ENCODE results near the gene CEP85L. TPM values are rescaled to one million over a fixed set of nuclear protein-coding genes. Genes with fewer than 3 reads are reported as not detected.

CEP85L gene
- total RNA-seq, 4 donors from 2014 or later = 10.5 to 42.9 (median 17.1) TPM

DNA sequence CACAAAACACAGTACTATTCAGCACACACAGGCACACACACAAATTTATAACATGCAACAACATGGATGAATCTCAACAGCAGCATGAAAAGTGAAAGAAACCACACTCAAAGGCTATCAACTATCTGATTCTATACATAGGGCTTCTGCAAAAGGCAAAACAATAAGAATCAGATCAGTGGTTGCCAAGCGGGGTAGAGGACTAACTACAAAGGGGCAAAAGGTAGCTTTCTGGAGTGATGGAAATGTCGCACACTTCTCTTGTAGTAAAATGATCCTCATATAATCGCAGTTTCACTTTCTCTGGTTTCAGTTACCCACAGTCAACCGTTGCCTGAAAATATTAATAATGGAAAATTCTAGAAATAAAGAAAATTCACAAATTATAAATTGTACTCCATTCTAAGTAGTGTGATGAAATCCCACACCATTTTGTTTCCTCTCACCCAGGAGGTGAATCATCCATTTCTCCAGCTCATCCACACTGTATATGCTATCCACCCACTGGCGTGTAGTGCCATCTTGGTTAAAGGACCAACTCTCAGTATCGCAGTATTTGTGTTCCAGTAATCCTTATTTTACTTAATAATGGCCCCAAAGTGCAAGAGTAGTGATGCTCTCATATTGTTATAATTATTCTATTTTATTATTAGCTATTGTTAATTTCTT lies 116.1 kb downstream of the CEP85L start:
- Histone ChIP-seq H3K27me3 (no peaks in the 10 kb centered on the region), H3K27ac (no peak overlapping the region), H3K4me1 (no peaks in the 10 kb centered on the region), H3K4me3 (replicated peaks in 1 of 3) (no peak overlapping the region), H3K36me3 (no peaks in the 10 kb centered on the region), H3K9me3 (no peaks in the 10 kb centered on the region)
- DNase-seq = no peak
- TF ChIP-seq, protein P1, sequence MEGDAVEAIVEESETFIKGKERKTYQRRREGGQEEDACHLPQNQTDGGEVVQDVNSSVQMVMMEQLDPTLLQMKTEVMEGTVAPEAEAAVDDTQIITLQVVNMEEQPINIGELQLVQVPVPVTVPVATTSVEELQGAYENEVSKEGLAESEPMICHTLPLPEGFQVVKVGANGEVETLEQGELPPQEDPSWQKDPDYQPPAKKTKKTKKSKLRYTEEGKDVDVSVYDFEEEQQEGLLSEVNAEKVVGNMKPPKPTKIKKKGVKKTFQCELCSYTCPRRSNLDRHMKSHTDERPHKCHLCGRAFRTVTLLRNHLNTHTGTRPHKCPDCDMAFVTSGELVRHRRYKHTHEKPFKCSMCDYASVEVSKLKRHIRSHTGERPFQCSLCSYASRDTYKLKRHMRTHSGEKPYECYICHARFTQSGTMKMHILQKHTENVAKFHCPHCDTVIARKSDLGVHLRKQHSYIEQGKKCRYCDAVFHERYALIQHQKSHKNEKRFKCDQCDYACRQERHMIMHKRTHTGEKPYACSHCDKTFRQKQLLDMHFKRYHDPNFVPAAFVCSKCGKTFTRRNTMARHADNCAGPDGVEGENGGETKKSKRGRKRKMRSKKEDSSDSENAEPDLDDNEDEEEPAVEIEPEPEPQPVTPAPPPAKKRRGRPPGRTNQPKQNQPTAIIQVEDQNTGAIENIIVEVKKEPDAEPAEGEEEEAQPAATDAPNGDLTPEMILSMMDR (IDR thresholded peaks at IDR 0.05) = no peak
- no peak for TF ChIP-seq POLR2A (IDR thresholded peaks at IDR 0.05)
- intact Hi-C loops (cut with DNase I) = no loop called here
- WGBS, 2 donors = 94 to 97% methylated on average over 6 of the region's 6 CpGs

DNA sequence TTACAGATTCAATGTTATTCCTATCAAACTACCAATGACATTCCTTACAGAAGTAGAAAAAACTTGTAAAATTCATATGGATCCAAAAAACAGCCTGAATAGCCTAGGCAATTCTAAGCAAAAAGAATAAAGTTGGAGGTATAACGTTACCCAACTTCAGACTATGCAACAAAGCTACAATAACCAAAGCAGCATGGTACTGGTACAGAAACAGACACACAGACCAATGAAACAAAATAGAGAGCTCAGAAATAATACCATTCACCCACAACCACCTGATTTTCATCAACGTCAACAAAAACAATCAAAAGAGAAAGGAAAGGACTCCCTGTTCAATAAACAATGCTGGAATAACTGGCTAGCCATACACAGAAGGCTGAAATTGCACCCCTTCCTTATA lies 120.4 kb downstream of the CEP85L start:
- Histone ChIP-seq H3K9me3 (no peaks in the 10 kb centered on the region), H3K27ac (no peak overlapping the region), H3K4me1 (no peaks in the 10 kb centered on the region), H3K36me3 (no peaks in the 10 kb centered on the region), H3K27me3 (no peaks in the 10 kb centered on the region), H3K4me3 (replicated peaks in 1 of 3) (no peak overlapping the region)
- DNase-seq = no peak
- intact Hi-C loops (cut with DNase I) = no loop called here
- 93 to 96% methylated on average over 2 of the region's 2 CpGs for WGBS, 2 donors
- TF ChIP-seq, protein P1 (IDR thresholded peaks at IDR 0.05) = no peak
- no peak for TF ChIP-seq POLR2A (IDR thresholded peaks at IDR 0.05)

DNA sequence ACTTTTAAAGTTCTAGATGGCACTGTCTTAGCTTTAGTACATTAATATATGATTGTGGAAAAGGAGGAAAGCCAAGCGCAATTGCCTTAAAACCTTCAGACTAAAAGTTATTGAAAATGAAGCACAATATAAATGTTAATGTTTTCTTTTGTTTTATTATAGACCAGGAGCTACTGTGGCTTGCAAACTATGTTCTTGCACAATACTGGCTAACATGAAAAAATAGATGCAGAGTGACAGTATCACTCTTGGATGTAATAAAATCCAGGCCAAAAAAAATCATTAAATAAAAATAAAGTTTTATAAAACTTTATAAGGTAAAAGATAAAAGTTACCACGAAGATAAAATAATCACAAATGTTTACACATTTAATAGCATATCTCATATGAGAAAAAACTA lies 121.6 kb downstream of the CEP85L start:
- intact Hi-C loops (cut with DNase I) = no loop called here

DNA sequence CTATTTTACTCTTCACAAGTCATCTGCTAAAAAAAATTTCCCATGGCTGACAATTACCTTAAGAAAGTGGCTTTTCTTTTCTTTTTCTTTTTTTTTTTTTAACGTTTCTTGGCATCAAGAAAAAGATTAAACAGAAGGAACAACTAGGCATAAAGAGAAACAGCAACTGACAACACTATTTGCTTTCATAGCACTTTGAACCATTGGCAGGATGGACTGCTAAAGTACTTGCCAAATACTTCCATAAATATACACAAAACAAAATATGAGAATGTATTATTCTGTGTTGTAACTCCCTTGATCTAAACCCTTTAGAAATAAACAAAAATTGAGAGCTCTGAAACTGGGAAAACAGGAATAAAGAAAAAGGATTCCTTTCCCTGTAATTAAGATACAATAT lies 123.3 kb downstream of the CEP85L start:
- intact Hi-C loops (cut with DNase I) = no loop called here
- no peak overlapping the region for H3K27ac ChIP-seq
- H3K27me3 ChIP-seq = no peaks in the 10 kb centered on the region
- 35 to 40% methylated on average over 1 of the region's 1 CpG for WGBS, 2 donors
- no peaks in the 10 kb centered on the region for H3K4me1 ChIP-seq
- no peak overlapping the region for H3K4me3 ChIP-seq (replicated peaks in 1 of 3)
- DNase-seq = no peak
- no peaks in the 10 kb centered on the region for H3K36me3 ChIP-seq
- TF ChIP-seq, protein P1 (IDR thresholded peaks at IDR 0.05) = no peak
- TF ChIP-seq POLR2A (IDR thresholded peaks at IDR 0.05) = no peak
- H3K9me3 ChIP-seq = no peaks in the 10 kb centered on the region

More for the DNA sequence above, 121.6 kb downstream of the CEP85L start:
- no peaks in the 10 kb centered on the region for H3K9me3 ChIP-seq
- H3K36me3 ChIP-seq = no peaks in the 10 kb centered on the region
- H3K4me3 ChIP-seq (replicated peaks in 1 of 3) = no peak overlapping the region
- H3K27me3 ChIP-seq = no peaks in the 10 kb centered on the region
- H3K4me1 ChIP-seq = no peaks in the 10 kb centered on the region
- H3K27ac ChIP-seq = no peak overlapping the region
- no peak for TF ChIP-seq POLR2A (IDR thresholded peaks at IDR 0.05)
- DNase-seq = no peak
- 95 to 99% methylated on average over 2 of the region's 2 CpGs for WGBS, 2 donors

DNA sequence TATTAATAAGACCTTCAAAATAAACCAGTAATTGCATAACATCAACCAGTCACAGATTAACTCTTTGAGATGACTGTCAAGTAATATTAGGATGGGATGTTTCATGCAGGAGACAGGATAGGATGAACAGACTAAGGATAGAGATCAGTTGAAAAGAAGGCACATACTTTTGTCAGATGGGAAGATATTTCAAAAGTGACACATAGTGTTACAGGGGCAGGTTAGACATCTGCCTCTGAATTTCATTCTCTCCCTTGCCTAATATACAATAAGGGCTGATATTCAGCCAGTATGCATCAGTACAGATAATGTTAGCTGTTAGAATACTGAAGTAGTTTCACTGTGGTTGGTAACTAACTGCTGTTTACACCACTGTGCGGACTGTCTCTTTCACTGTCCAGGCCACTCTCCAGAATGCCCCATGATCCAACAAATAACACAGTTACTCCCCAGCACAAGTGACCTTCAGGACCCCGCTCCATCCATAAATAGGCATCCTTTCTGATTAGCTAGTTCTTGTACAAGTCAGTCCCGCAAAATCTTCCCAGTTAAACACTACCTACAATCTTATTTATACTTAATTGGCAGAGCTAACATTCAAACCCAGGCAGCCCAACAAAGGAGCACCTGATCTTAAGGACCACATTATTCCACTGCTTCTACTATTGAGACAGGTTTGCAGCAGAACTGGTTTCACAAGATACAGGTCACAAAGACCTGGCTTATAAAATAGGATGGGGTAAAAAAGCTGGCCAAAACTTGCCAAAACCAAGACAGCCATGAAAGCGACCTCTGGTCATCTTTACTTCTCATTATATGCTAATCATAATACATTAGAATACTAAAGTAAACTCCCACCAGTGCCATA lies 125.2 kb downstream of the CEP85L start:
- TF ChIP-seq, protein P1 (IDR thresholded peaks at IDR 0.05) = no peak
- TF ChIP-seq POLR2A (IDR thresholded peaks at IDR 0.05) = no peak
- no peak for DNase-seq
- Histone ChIP-seq H3K27ac (no peak overlapping the region), H3K36me3 (no peaks in the 10 kb centered on the region), H3K4me3 (replicated peaks in 1 of 3) (no peak overlapping the region), H3K27me3 (no peaks in the 10 kb centered on the region), H3K4me1 (no peaks in the 10 kb centered on the region), H3K9me3 (no peaks in the 10 kb centered on the region)
- intact Hi-C loops (cut with DNase I) = no loop called here
- WGBS, 2 donors = 72 to 93% methylated on average over 4 of the region's 4 CpGs
